CD4-positive, alpha-beta T cell (primary cell): Measurements from ENCODE around the gene ZNF318. TPM values are rescaled to one million over a fixed set of nuclear protein-coding genes. Genes with fewer than 3 reads are reported as not detected.

ENCODE experiments used
- ATAC-seq: fragments of 200-7000 bp; cut with Tn5 transposase; one replicate; pipeline ENCODE4 v1.10.0; 2022; ENCODE audit warnings: mild to moderate bottlenecking; ENCODE audit not compliant: poor library complexity
- CTCF ChIA-PET: fragments of 350-600 bp; sonication (Branson Sonifier 250); formaldehyde crosslinking; loops from one replicate; lab custom pipeline; 2021; ENCODE audit warnings: antibody characterized with exemption, inconsistent platforms; lab: Charles Lee
- POLR2A ChIA-PET: fragments of 350-600 bp; sonication (Branson Sonifier 250); formaldehyde crosslinking; loops from one replicate; lab custom pipeline; 2021; ENCODE audit warnings: antibody characterized with exemption, inconsistent platforms; lab: Charles Lee
- DNase-seq, 14 experiments: peaks; one replicate each; pipeline ENCODE4 v3.0.0-alpha.2; 2013 to 2020; ENCODE audit warnings: mixed read lengths in 2 of 14
- H3K27ac ChIP-seq, 2 donors: one replicate each; pipeline versions ENCODE4 v1.5.1 to v1.7.0; 2013; ENCODE audit warnings: low read length in 2 of 2, low read depth in 1 of 2, mild to moderate bottlenecking in 1 of 2
- H3K27me3 ChIP-seq, 2 experiments: 1 replicate in 1 of 2; 2 replicates in 1 of 2; pipeline versions ENCODE4 v1.6.1 to v1.7.0; 2013; ENCODE audit warnings: low read length in 2 of 2, control low read depth in 1 of 2, mild to moderate bottlenecking in 1 of 2, moderate library complexity in 1 of 2; ENCODE audit not compliant: insufficient read depth in 2 of 2, control insufficient read depth in 1 of 2
- H3K36me3 ChIP-seq: one replicate; pipeline ENCODE4 v1.6.1; 2013; ENCODE audit warnings: low read length, control low read depth; ENCODE audit not compliant: insufficient read depth
- H3K4me1 ChIP-seq: one replicate; pipeline ENCODE4 v1.6.1; 2013; ENCODE audit warnings: low read length, control low read depth; ENCODE audit not compliant: insufficient read depth
- H3K4me3 ChIP-seq: one replicate; pipeline ENCODE4 v1.5.1; 2013; ENCODE audit warnings: mild to moderate bottlenecking, low read length, moderate library complexity
- H3K9me3 ChIP-seq, 2 experiments: 1 replicate in 1 of 2; 2 replicates in 1 of 2; pipeline versions ENCODE4 v1.6.1 to v1.7.0; 2013; ENCODE audit warnings: low read length in 2 of 2, mild to moderate bottlenecking in 2 of 2, control low read depth in 1 of 2, moderate library complexity in 1 of 2; ENCODE audit not compliant: control insufficient read depth in 1 of 2, insufficient read depth in 1 of 2
- H3K27ac Mint-ChIP-seq: one replicate; pipeline ENCODE4 v1.8.0; 2020; ENCODE audit warnings: mixed read lengths
- H3K27me3 Mint-ChIP-seq: one replicate; pipeline ENCODE4 v1.8.0; 2021; ENCODE audit warnings: mixed read lengths
- H3K36me3 Mint-ChIP-seq: one replicate; pipeline ENCODE4 v1.8.0; 2021; ENCODE audit warnings: low read depth, mixed read lengths
- H3K4me1 Mint-ChIP-seq: one replicate; pipeline ENCODE4 v1.8.0; 2021; ENCODE audit warnings: low read depth, mixed read lengths
- H3K4me3 Mint-ChIP-seq: one replicate; pipeline ENCODE4 v1.8.0; 2020; ENCODE audit warnings: mild to moderate bottlenecking, mixed read lengths
- H3K9me3 Mint-ChIP-seq: one replicate; pipeline ENCODE4 v1.8.0; 2020; ENCODE audit warnings: mixed read lengths
- CTCF ChIP-seq: fragments of 200-600 bp; IDR thresholded peaks from one replicate; pipeline ENCODE4 v1.8.0; 2022; ENCODE audit warnings: antibody characterized with exemption, mild to moderate bottlenecking
- intact Hi-C, 2 experiments: fragments of 100-400 bp; cut with DNase I in 1 of 2; cut with micrococcal nuclease in 1 of 2; formaldehyde crosslinking; loops; one replicate each; pipeline versions ENCODE4 v1.15.1 to v1.9.0; 2023 to 2025; cut with DNase I, micrococcal nuclease
- total RNA-seq, 174 experiments: library from RNA in 2 of 174; stranded (reverse) in 2 of 174; gene quantifications; one replicate each; pipeline ENCODE4 v1.2.3 and lab custom pipeline; 2021 to 2026

Gene ZNF318
- total RNA-seq, 2 experiments from 2014 or later = 20.4 TPM

GRCh38 chr6:43328528-43328927 is 40.9 kb downstream of the ZNF318 start:
- H3K36me3 Mint-ChIP-seq = peaks cover 32% of the 10 kb centered on the region
- ChIA-PET CTCF (interaction anchor here (1.3 to 1.4 kb wide), 2 partner anchors 8 to 20 kb away, joined by 3 read pairs; partner anchors contain the start of gene CRIP3), POLR2A (no interaction called here)
- no peaks in the 10 kb centered on the region for H3K27me3 Mint-ChIP-seq
- no peak overlapping the region for H3K4me3 Mint-ChIP-seq
- Histone ChIP-seq H3K9me3 (no peaks in the 10 kb centered on the region), H3K36me3 (no peaks in the 10 kb centered on the region), H3K4me3 (no peak overlapping the region), H3K27me3 (no peaks in the 10 kb centered on the region), H3K27ac (no peak overlapping the region), H3K4me1 (peaks cover 12% of the 10 kb centered on the region)
- no peak for DNase-seq
- TF ChIP-seq CTCF = no peak
- no peak overlapping the region for H3K27ac Mint-ChIP-seq
- H3K9me3 Mint-ChIP-seq = no peaks in the 10 kb centered on the region
- peaks cover 15% of the 10 kb centered on the region for H3K4me1 Mint-ChIP-seq
- intact Hi-C loops = no loop called here
- no peak for ATAC-seq

- Histone ChIP-seq H3K9me3 (no peaks in the 10 kb centered on the region), H3K4me3 (no peak overlapping the region), H3K27ac (no peak overlapping the region), H3K27me3 (no peaks in the 10 kb centered on the region), H3K36me3 (no peaks in the 10 kb centered on the region), H3K4me1 (peaks cover 2% of the 10 kb centered on the region)
- Mint-ChIP-seq H3K9me3 (no peaks in the 10 kb centered on the region), H3K4me3 (no peak overlapping the region), H3K36me3 (peaks cover 31% of the 10 kb centered on the region), H3K4me1 (peaks cover under 1% of the 10 kb centered on the region), H3K27ac (no peak overlapping the region), H3K27me3 (no peaks in the 10 kb centered on the region)
- ChIA-PET POLR2A (no interaction called here), CTCF (no interaction called here)
- no peak for TF ChIP-seq CTCF
- intact Hi-C loops = no loop called here
- no peak for ATAC-seq
- no peak for DNase-seq
Measured at GRCh38 chr6:43325876-43326275, 43.6 kb downstream of the ZNF318 start.

- H3K36me3 ChIP-seq = no peaks in the 10 kb centered on the region
- intact Hi-C loops = no loop called here
- no peak for DNase-seq
- no peak overlapping the region for H3K4me3 Mint-ChIP-seq
- H3K27ac Mint-ChIP-seq = no peak overlapping the region
- ChIA-PET POLR2A (no interaction called here), CTCF (no interaction called here)
- no peaks in the 10 kb centered on the region for H3K27me3 ChIP-seq
- H3K4me1 ChIP-seq = no peaks in the 10 kb centered on the region
- no peaks in the 10 kb centered on the region for H3K27me3 Mint-ChIP-seq
- no peaks in the 10 kb centered on the region for H3K9me3 Mint-ChIP-seq
- no peaks in the 10 kb centered on the region for H3K4me1 Mint-ChIP-seq
- H3K27ac ChIP-seq = no peak overlapping the region
- peaks cover 13% of the 10 kb centered on the region for H3K36me3 Mint-ChIP-seq
- no peak overlapping the region for H3K4me3 ChIP-seq
- no peak for TF ChIP-seq CTCF
- no peak for ATAC-seq
- H3K9me3 ChIP-seq = no peaks in the 10 kb centered on the region
Measured at GRCh38 chr6:43318011-43318410, 51.4 kb downstream of the ZNF318 start.
